ENCODE results near the gene YY1. TPM values are rescaled to one million over a fixed set of nuclear protein-coding genes. Genes with fewer than 3 reads are reported as not detected.

YY1 gene
- total and polyA plus RNA-seq, 9 of the 15 experiments (the other 6 are each of a cell fraction or from before 2014, with no cell fraction given): 20.8 to 74.2 (median 46.7) TPM

DNA sequence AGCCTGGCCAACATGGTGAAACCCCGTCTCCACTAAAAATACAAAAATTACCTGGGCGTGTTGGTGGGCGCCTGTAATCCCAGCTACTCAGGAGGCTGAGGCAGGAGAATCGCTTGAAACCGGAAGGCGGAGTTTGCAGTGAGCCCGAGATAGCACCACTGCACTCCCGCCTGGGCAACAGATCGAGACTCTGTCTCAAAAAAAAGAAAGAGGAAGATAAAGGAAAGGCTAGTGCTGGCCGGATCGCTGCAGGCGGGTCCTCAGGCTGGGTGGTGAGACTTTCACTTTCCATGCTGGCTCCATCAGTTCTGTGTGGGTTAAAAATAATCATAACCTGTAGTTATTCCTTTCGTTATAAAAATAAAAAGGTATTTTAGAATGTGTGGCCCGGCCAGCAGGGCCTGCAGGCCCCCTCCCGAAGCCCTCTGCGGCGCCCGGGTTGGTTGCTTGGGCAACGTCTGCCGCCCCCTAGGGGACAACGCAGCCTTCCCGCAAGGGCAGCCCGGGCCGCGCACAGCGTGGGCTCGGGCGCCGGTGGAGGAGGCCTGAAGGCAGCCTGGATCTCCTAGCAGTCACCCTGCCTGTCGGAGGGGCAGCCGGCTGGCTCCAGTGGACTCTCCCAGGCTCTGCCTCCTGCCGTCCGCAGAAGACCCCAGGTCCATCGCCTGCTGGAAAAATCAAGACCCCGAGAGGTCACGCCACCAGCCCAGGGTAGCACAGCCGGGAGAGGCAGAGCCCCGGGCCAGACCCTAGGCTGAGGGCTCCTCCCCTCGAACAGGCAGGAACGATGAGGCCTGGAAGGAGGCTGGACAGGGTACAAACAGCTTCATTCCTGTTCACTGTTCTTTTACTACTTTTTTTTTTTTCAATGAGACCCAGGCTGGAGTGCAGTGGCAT, 79.2 kb downstream of the YY1 start (continued):
- TF ChIP-seq ZNF184 (CRISPR knock-in tag; IDR thresholded peaks at IDR 0.05) (no peak), XRCC4 (IDR thresholded peaks at IDR 0.05; ENCODE audit: extremely low read depth, insufficient read depth, insufficient read length) (no peak), ZNF561 (CRISPR knock-in tag; conservative IDR thresholded peaks at IDR 0.05) (no peak), NCOR1 (IDR thresholded peaks at IDR 0.05) (no peak), POLR2AphosphoS2 (IDR thresholded peaks at IDR 0.05; ENCODE audit: low read length) (no peak), RFX1 (IDR thresholded peaks at IDR 0.05) (peak; percentile 85), ZNF586 (CRISPR knock-in tag; conservative IDR thresholded peaks at IDR 0.05) (no peak), SAFB2 (IDR thresholded peaks at IDR 0.05; ENCODE audit: borderline replicate concordance, low read depth, low read length, severe bottlenecking) (no peak), BRD9 (IDR thresholded peaks at IDR 0.05; ENCODE audit: low read depth, partially characterized antibody) (no peak), FIP1L1 (IDR thresholded peaks at IDR 0.05; ENCODE audit: low read depth, low read length, poor library complexity, severe bottlenecking) (peak; percentile 37), NRF1 (conservative IDR thresholded peaks at IDR 0.05 in 1 of 2, IDR thresholded peaks at IDR 0.05 in 1 of 2) (peak; percentile 27 to 43; a peak in 2 of 4 replicates), CC2D1A (IDR thresholded peaks at IDR 0.05) (no peak)
- TF ChIP-seq, protein P1, sequence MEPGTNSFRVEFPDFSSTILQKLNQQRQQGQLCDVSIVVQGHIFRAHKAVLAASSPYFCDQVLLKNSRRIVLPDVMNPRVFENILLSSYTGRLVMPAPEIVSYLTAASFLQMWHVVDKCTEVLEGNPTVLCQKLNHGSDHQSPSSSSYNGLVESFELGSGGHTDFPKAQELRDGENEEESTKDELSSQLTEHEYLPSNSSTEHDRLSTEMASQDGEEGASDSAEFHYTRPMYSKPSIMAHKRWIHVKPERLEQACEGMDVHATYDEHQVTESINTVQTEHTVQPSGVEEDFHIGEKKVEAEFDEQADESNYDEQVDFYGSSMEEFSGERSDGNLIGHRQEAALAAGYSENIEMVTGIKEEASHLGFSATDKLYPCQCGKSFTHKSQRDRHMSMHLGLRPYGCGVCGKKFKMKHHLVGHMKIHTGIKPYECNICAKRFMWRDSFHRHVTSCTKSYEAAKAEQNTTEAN (CRISPR knock-in tag; IDR thresholded peaks at IDR 0.05): no peak
- TF ChIP-seq, protein P2, sequence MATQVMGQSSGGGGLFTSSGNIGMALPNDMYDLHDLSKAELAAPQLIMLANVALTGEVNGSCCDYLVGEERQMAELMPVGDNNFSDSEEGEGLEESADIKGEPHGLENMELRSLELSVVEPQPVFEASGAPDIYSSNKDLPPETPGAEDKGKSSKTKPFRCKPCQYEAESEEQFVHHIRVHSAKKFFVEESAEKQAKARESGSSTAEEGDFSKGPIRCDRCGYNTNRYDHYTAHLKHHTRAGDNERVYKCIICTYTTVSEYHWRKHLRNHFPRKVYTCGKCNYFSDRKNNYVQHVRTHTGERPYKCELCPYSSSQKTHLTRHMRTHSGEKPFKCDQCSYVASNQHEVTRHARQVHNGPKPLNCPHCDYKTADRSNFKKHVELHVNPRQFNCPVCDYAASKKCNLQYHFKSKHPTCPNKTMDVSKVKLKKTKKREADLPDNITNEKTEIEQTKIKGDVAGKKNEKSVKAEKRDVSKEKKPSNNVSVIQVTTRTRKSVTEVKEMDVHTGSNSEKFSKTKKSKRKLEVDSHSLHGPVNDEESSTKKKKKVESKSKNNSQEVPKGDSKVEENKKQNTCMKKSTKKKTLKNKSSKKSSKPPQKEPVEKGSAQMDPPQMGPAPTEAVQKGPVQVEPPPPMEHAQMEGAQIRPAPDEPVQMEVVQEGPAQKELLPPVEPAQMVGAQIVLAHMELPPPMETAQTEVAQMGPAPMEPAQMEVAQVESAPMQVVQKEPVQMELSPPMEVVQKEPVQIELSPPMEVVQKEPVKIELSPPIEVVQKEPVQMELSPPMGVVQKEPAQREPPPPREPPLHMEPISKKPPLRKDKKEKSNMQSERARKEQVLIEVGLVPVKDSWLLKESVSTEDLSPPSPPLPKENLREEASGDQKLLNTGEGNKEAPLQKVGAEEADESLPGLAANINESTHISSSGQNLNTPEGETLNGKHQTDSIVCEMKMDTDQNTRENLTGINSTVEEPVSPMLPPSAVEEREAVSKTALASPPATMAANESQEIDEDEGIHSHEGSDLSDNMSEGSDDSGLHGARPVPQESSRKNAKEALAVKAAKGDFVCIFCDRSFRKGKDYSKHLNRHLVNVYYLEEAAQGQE (IDR thresholded peaks at IDR 0.05; ENCODE audit: borderline replicate concordance): peak; percentile 11; the same call in 1 of the 2 replicates
- TF ChIP-seq, protein P2 (CRISPR knock-in tag; IDR thresholded peaks at IDR 0.05; ENCODE audit: low read depth): no peak
- TF ChIP-seq, protein P3, sequence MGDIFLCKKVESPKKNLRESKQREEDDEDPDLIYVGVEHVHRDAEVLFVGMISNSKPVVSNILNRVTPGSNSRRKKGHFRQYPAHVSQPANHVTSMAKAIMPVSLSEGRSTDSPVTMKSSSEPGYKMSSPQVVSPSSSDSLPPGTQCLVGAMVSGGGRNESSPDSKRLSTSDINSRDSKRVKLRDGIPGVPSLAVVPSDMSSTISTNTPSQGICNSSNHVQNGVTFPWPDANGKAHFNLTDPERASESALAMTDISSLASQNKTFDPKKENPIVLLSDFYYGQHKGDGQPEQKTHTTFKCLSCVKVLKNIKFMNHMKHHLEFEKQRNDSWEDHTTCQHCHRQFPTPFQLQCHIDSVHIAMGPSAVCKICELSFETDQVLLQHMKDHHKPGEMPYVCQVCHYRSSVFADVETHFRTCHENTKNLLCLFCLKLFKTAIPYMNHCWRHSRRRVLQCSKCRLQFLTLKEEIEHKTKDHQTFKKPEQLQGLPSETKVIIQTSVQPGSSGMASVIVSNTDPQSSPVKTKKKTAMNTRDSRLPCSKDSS (IDR thresholded peaks at IDR 0.05; ENCODE audit: low read depth, partially characterized antibody): no peak
